Activated CD4-positive, CD25-positive, alpha-beta regulatory T cell treated with anti-CD3 and anti-CD28 coated beads, Interleukin-2, amount 50 U/mL, for 16 hours (primary cell): ENCODE results near the gene BAD.
A peak's percentile ranks its signal among the peaks of the same experiment; 100 is the strongest.
"Not testable (repeated sequence)": the region's sequence is repeated elsewhere in the genome, so short reads cannot be mapped to it uniquely, and the experiment has no call there.

Source experiments
- DNase-seq: peaks from one replicate; pipeline ENCODE4 v3.0.0-alpha.2; 2020; ENCODE audit warnings: low read depth, low spot score

Gene BAD

GRCh38 chr11:64315667-64316526 lies 31.4 kb upstream of the BAD start:
- not testable (repeated sequence) for DNase-seq

GRCh38 chr11:64314805-64315561 lies 30.5 kb upstream of the BAD start:
- no peak for DNase-seq

- DNase-seq: no peak
Measured at GRCh38 chr11:64314146-64314804, 29.8 kb upstream of the BAD start.

GRCh38 chr11:64313491-64314145 lies 29.2 kb upstream of the BAD start:
- DNase-seq: no peak

- no peak for DNase-seq
Measured at GRCh38 chr11:64312947-64313346, 28.5 kb upstream of the BAD start.

GRCh38 chr11:64307795-64308194 lies 23.3 kb upstream of the BAD start:
- not testable (repeated sequence) for DNase-seq

GRCh38 chr11:64306876-64307622 lies 22.6 kb upstream of the BAD start:
- no peak for DNase-seq

- DNase-seq: no peak
Measured at GRCh38 chr11:64306563-64306875, 22.1 kb upstream of the BAD start.

GRCh38 chr11:64305691-64306562 lies 21.5 kb upstream of the BAD start:
- peak; percentile 49 for DNase-seq

- peak; percentile 98 for DNase-seq
Measured at GRCh38 chr11:64305075-64305690, 20.7 kb upstream of the BAD start, which contains the start of gene ESRRA. Gene ESRRA, plus strand, starts transcription at chr11:64305524. Its CDS starts 1,656 bp downstream, at chr11:64307180.

GRCh38 chr11:64304316-64305072 lies 20.0 kb upstream of the BAD start:
- DNase-seq: peak; percentile 82

GRCh38 chr11:64304032-64304315 lies 19.5 kb upstream of the BAD start:
- no peak for DNase-seq

- DNase-seq: no peak
Measured at GRCh38 chr11:64303109-64304031, 18.9 kb upstream of the BAD start.

- no peak for DNase-seq
Measured at GRCh38 chr11:64299847-64300648, 15.6 kb upstream of the BAD start, which contains the start of gene CATSPERZ. Gene CATSPERZ, plus strand, starts transcription at chr11:64300358. Its CDS starts 53 bp downstream, at chr11:64300411.

GRCh38 chr11:64298966-64299846 lies 14.7 kb upstream of the BAD start:
- DNase-seq: no peak
